Activated CD8-positive, alpha-beta T cell treated with anti-CD3 and anti-CD28 coated beads for 36 hours (primary cell): Measurements from ENCODE around the gene MAP4K1. TPM values are rescaled to one million over a fixed set of nuclear protein-coding genes. Genes with fewer than 3 reads are reported as not detected.

Experiments
- ATAC-seq: fragments of 200-7000 bp; cut with Tn5 transposase; one replicate; pipeline ENCODE4 v1.10.0; 2021; ENCODE audit warnings: mild to moderate bottlenecking, moderate library complexity
- CTCF ChIA-PET: fragments of 350-600 bp; sonication (Branson Sonifier 250); formaldehyde crosslinking; loops from one replicate; lab custom pipeline; 2021; ENCODE audit warnings: antibody characterized with exemption; lab: Charles Lee
- POLR2A ChIA-PET: fragments of 350-600 bp; sonication (Branson Sonifier 250); formaldehyde crosslinking; loops from one replicate; lab custom pipeline; 2021; ENCODE audit warnings: antibody characterized with exemption; lab: Charles Lee
- DNase-seq: peaks from one replicate; pipeline ENCODE4 v3.0.0-alpha.2; 2020
- H3K27ac Mint-ChIP-seq: one replicate; pipeline ENCODE4 v1.8.0; 2021; ENCODE audit warnings: mild to moderate bottlenecking, mixed read lengths
- H3K27me3 Mint-ChIP-seq: one replicate; pipeline ENCODE4 v1.8.0; 2021; ENCODE audit warnings: mixed read lengths
- H3K36me3 Mint-ChIP-seq: one replicate; pipeline ENCODE4 v1.8.0; 2021; ENCODE audit warnings: low read depth, mixed read lengths
- H3K4me1 Mint-ChIP-seq: one replicate; pipeline ENCODE4 v1.8.0; 2021; ENCODE audit warnings: low read depth, mixed read lengths
- H3K4me3 Mint-ChIP-seq: one replicate; pipeline ENCODE4 v1.8.0; 2021; ENCODE audit warnings: mild to moderate bottlenecking, moderate library complexity, mixed read lengths
- H3K9me3 Mint-ChIP-seq: one replicate; pipeline ENCODE4 v1.8.0; 2021; ENCODE audit warnings: mixed read lengths
- CTCF ChIP-seq: fragments of 200-600 bp; IDR thresholded peaks from one replicate; pipeline ENCODE4 v1.8.0; 2022; ENCODE audit warnings: antibody characterized with exemption, mild to moderate bottlenecking
- intact Hi-C: fragments of 100-400 bp; cut with micrococcal nuclease; formaldehyde crosslinking; loops from one replicate; pipeline ENCODE4 v1.10.0; 2022
- total RNA-seq, 2 experiments: library from RNA; stranded (reverse); gene quantifications; one replicate each; pipeline ENCODE4 v1.2.3, GENCODE V29; 2021

Gene MAP4K1
- total RNA-seq, 2 experiments from 2014 or later = 166 to 174 TPM

DNA sequence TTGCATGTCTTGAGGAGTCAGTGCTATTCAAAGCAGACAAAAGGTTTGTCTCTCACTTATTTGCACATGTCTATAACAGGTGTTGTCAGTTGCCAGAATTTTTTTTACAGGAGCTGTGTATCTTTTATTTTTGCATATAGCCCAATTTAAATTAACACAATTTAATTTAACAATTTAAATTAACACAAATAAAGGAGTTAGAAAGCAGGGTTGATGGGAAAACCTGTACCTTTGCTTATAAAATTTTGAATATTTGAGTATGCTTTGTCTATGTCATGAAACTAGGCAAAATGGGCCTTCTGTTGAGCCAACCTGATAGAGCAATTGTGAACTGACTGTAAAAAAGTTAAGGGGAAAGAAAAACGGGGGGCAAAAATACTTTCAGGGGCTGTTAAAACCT, 78.0 kb downstream of the MAP4K1 start:
- Mint-ChIP-seq H3K36me3 (peaks cover 7% of the 10 kb centered on the region), H3K9me3 (peaks cover 21% of the 10 kb centered on the region), H3K4me3 (no peak overlapping the region), H3K27ac (peak overlapping the region; percentile 93), H3K27me3 (peaks cover 3% of the 10 kb centered on the region), H3K4me1 (peaks cover 49% of the 10 kb centered on the region)
- intact Hi-C loops = loop anchor here (5.0 kb wide), 1 partner anchor 78 kb away; the partner anchor contains the start of genes EIF3K and MAP4K1
- DNase-seq (no peak), ATAC-seq (no peak)
- CTCF ChIA-PET = interaction anchor here (1.1 kb wide), 1 partner anchor 24 kb away, joined by 3 read pairs; no protein-coding TSS in a partner anchor
- TF ChIP-seq CTCF = no peak
- POLR2A ChIA-PET = interaction anchor here (0.7 kb wide), 1 partner anchor 15 kb away, joined by 3 read pairs; no protein-coding TSS in a partner anchor

DNA sequence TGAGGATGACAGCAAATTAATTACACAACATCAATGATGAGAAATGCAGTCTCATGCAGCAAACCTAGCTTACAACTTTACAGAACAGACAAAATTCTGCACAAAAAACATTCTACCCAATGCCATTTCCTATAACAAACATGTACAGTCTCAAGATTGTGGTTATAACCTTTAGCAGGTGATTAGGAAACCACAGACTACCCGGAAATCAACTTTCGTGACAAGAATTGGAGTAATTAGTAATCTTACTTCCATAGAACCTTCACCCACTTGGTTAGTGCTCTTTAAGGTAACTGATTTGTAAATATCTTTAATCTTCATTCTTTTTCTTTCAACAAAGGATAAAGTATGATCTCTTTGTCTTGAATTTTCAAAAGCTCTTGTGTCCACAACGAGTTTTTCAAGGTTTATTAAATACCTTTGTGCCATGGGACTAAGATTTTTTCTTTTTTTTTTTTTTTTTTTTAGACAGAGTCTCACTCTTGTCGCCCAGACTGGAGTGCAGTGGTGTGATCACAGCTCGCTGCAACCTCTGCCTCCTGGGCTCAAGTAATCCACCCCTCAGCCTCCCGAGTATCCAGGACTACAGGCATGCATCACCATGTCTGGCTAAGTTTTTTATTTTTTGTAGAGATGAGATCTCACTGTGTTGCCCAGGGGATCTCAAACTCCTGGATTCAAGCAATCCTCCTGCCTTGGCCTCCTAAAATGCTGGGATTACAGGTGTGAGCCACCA, 78.8 kb downstream of the MAP4K1 start:
- Mint-ChIP-seq H3K27me3 (peaks cover 6% of the 10 kb centered on the region), H3K9me3 (peaks cover 22% of the 10 kb centered on the region), H3K27ac (peak overlapping the region; percentile 93), H3K4me3 (peak overlapping the region; percentile 42), H3K4me1 (peaks cover 41% of the 10 kb centered on the region), H3K36me3 (peaks cover 9% of the 10 kb centered on the region)
- no peak for TF ChIP-seq CTCF
- POLR2A ChIA-PET = interaction anchor here (0.6 to 1.3 kb wide), 3 partner anchors 14 to 51 kb away, joined by 3 read pairs; no protein-coding TSS in a partner anchor
- peak; percentile 81 for ATAC-seq
- intact Hi-C loops = no loop called here
- CTCF ChIA-PET = interaction anchor here (1.1 kb wide), 1 partner anchor 23 kb away, joined by 3 read pairs; no protein-coding TSS in a partner anchor
- DNase-seq = peak; percentile 52

DNA sequence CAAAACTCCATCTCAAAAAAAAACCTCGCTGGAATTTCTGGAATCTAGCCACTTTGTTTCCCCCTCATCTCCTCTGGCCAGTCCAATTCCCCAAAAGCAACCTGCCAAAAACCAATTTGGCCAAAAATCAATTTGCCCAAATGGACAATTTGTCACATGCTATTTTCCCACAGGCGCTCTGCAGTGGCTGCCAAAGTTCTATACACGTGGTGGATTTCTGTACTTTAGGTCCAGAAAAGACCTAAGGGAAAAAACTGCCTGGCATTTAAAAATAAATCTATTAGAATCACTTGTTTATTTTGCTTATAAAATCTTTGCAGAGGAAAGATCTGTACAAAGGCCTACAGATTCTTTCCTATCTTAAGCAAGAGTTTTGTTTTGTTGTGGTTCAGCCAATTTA, 79.4 kb downstream of the MAP4K1 start:
- no peak for DNase-seq
- POLR2A ChIA-PET = interaction anchor here (1.3 kb wide), 1 partner anchor 18 kb away, joined by 3 read pairs; no protein-coding TSS in a partner anchor
- TF ChIP-seq CTCF = no peak
- intact Hi-C loops = no loop called here
- Mint-ChIP-seq H3K27ac (peak overlapping the region; percentile 93), H3K4me1 (peaks cover 40% of the 10 kb centered on the region), H3K9me3 (peaks cover 22% of the 10 kb centered on the region), H3K36me3 (peaks cover 9% of the 10 kb centered on the region), H3K27me3 (peaks cover 8% of the 10 kb centered on the region), H3K4me3 (no peak overlapping the region)
- CTCF ChIA-PET = interaction anchor here (1.1 kb wide), 1 partner anchor 23 kb away, joined by 3 read pairs; no protein-coding TSS in a partner anchor
- no peak for ATAC-seq

Other genes with a start within 250 kb of the MAP4K1 start
- 100 to 1,000 TPM; 178 to 191 TPM for gene PSMD8, start 243.4 kb downstream of the MAP4K1 start, total RNA-seq
- gene GGN, start 229.9 kb downstream of the MAP4K1 start, total RNA-seq = not detected
- gene SPRED3, start 229.3 kb downstream of the MAP4K1 start, total RNA-seq = 1 to 10 TPM in 1 of 2 experiments, under 1 TPM in 1; 0.69 to 1.5 TPM
- 10 to 100 TPM; 11.7 to 12.5 TPM for gene FAM98C, start 214.9 kb downstream of the MAP4K1 start, total RNA-seq
- 1 to 10 TPM; 1.4 to 1.8 TPM for gene RASGRP4, start 191.7 kb downstream of the MAP4K1 start, total RNA-seq
- 1 to 10 TPM in 1 of 2 experiments, under 1 TPM in 1; 0.63 to 1.2 TPM for gene RYR1, start 184.3 kb downstream of the MAP4K1 start, total RNA-seq
- 100 to 1,000 TPM; 306 to 308 TPM for gene EIF3K, start 1.2 kb upstream of the MAP4K1 start, total RNA-seq
- gene ACTN4, start 29.7 kb upstream of the MAP4K1 start, total RNA-seq = 100 to 1,000 TPM; 183 to 189 TPM
- gene CAPN12, start 126.5 kb upstream of the MAP4K1 start, total RNA-seq = 10 to 100 TPM; 19.6 to 22.7 TPM
- gene LGALS7, start 155.6 kb upstream of the MAP4K1 start, total RNA-seq = not detected
- not detected for gene LGALS7B, start 171.2 kb upstream of the MAP4K1 start, total RNA-seq
- under 1 TPM; 0.29 to 0.72 TPM for gene LGALS4, start 195.0 kb upstream of the MAP4K1 start, total RNA-seq
- gene ECH1, start 213.8 kb upstream of the MAP4K1 start, total RNA-seq = 100 to 1,000 TPM; 125 to 128 TPM
- 100 to 1,000 TPM; 747 to 761 TPM for gene HNRNPL, start 232.0 kb upstream of the MAP4K1 start, total RNA-seq